HG02642 (cell line): Measurements from ENCODE around the gene SNRK.
"Not testable (repeated sequence)": the region's sequence is repeated elsewhere in the genome, so short reads cannot be mapped to it uniquely, and the experiment has no call there.

Source experiments
- ATAC-seq: cut with Tn5 transposase; IDR thresholded peaks from one replicate; pipeline ENCODE4 v1.9.1; 2021; ENCODE audit warnings: mild to moderate bottlenecking; ENCODE audit not compliant: unreplicated experiment, poor library complexity

Gene SNRK

DNA sequence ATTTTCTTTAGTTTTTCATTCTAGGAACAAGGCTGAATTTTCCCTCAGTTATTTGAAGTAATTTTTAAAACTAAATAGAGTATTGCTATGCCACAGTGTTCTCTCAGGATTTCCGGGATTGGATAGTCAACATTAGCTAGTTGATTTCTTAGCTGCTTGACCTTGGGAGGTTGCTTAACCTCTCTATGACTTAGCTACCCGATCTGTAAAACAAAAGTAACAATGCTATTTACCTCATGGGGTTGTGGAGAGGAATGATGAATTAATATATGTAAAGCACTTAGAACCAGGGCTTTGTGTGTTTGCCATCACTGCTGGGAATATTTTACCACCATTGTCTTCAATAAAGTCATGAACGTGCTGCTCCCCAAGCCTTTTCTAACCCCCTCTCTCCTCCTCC, 57.5 kb downstream of the SNRK start:
- ATAC-seq: no peak

DNA sequence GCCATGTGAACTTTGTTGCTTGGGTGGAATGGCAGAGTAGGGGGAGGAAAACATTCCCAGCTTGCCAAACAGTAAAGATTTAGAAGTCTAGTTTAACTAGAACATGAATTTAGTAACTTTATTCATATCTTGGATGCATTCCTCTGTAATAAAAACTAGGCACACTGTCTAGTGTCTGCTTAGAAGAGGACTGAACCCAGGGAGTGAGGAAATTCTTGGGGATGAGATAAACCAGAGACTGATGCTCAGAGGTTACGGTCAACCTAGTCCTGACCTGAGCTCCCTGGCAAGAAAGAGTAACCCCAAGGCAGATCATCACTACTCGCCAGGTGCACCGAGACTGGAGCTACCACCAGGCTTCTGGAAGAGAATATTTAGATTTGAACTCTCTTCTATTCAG, 58.2 kb downstream of the SNRK start:
- ATAC-seq: no peak

DNA sequence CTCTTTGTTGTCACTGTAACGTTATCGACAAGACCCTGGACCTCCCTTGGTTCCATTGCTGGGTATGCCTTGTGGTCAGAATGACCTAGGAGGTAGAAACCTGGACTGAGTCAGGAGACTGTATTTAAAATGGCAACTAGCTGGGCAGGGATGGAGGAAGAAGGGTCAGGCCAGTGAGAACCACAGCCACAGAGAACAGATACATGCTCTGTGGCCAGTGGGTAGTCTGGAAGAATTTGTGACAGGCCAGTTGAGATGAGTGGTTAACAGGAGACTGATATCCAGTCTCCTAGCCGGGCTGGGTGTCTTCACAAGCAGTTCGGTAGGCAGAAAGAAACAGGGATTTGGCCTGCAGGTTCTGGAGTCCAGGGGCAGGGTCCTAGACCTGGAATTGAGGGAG, 58.9 kb downstream of the SNRK start:
- no peak for ATAC-seq

DNA sequence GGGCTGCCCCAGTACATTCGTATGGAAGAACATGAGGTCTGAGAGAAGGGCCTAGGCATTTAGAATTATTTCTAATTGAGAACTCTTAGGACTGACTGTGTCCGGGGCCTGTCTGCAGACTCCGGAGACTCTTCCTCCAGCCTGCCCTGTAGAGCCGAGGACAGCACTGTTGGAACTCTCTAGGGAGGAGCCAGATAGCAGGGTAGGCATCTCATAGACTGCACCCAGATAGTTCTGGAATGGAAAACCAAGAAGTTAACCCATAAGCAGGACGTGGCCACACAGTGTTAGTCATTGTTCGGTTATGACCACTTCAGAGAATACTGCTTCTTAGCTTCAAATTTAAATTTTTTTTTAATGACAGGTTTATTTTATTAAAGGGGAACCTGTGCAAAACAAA, 59.5 kb downstream of the SNRK start:
- no peak for ATAC-seq

DNA sequence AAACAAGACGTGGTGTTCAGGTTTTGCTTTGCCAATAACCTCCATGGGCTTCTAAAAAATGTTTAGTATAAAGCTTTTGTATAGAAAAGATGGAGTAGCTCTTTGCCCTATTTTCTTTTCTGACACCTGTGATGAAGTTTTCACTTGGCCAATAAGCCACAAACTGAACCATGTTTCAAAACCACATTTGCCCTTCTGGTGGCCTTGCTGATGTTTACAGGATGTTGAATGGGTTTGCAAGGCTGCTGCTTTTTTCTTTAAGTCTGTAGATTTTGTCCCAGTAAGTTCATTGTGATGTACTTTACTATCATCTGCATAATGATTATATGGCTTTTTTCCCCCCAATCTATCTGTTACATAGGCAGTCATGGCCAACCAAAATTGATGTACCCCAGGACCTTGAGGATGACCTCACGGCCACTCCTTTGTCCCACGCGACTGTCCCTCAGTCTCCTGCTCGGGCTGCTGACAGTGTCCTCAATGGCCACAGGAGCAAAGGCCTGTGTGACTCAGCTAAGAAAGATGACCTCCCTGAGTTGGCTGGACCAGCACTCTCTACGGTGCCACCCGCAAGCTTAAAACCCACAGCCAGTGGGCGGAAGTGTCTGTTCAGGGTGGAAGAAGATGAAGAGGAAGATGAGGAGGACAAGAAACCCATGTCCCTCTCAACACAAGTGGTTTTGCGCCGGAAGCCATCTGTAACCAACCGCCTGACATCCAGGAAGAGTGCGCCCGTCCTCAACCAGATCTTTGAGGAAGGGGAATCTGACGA, 60.8 kb downstream of the SNRK start:
- ATAC-seq: no peak

DNA sequence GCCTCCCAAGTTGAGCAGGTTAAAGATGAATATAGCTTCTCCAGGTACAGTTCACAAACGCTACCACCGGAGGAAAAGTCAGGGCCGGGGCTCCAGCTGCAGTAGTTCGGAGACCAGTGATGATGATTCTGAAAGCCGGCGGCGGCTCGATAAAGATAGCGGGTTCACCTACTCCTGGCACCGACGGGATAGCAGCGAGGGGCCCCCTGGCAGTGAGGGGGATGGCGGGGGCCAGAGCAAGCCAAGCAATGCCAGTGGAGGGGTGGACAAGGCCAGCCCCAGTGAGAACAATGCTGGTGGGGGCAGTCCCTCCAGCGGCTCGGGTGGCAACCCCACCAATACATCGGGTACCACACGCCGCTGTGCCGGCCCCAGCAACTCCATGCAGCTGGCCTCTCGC, 61.4 kb downstream of the SNRK start:
- ATAC-seq: no peak

DNA sequence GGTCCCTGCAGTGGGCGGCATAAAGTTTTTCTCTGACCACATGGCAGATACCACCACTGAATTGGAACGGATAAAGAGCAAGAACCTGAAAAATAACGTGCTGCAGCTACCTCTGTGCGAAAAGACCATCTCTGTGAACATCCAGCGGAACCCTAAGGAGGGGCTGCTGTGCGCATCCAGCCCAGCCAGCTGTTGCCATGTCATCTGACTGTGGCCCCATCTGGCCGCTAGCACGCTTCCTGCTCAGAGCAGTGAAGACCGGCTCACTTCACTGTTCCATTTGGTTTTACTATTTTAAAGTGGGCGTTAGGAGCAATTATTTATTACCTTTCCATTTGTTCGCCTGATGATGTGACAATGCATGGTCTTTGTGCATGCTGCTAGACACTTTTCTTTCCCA, 62.0 kb downstream of the SNRK start:
- no peak for ATAC-seq

DNA sequence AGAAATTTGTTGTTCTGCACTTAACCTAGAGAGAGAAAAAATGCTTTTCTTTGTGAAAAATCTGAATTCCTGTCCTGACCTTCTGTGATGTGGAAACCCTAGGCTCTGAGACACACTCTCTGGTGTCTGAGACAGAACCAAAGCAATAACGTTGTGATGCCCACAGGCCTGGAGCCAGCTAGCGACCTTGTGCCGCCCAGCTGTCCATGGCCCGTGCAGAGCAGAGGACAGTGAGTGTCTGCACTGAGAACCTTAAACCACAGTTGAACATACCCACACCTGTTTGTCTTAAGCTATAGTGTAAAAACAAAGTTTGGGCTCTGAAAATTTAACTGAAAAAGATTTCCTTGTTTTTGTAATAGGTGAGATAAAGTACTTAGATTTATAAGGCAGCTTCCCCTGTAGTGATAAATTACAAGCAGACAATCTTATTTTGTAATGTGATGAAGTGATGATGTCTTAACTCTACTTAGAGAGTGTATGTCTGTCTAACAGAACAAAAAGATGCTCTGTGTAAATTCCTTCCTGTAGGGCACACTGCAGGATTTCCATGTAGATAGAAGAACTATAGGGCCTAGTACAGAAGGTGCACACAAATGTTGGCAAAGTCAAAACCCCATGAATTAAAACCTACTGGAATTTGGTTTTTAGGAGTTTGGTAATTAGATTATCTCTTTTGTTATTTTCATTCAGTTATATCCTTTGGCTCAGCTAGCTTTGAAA, 62.7 kb downstream of the SNRK start:
- no peak for ATAC-seq

DNA sequence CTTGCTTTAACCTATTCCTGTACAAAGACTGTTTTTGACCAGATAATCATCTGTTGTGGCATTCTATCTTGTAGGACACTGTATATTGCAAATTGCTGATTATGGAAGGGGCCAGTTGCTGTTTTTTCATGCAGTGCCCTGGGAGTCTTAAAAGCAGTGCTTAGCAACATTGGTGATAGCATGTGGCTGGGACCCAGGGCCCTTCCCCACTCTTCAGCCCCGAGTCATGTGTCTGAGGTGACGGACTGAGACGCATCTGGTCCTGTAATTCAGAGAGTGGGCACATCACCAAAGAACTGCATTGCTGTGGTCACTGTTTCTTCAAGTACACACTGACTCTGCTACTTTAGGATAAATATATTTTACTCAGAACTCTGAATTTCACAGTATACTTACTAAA, 63.4 kb downstream of the SNRK start:
- ATAC-seq: no peak

DNA sequence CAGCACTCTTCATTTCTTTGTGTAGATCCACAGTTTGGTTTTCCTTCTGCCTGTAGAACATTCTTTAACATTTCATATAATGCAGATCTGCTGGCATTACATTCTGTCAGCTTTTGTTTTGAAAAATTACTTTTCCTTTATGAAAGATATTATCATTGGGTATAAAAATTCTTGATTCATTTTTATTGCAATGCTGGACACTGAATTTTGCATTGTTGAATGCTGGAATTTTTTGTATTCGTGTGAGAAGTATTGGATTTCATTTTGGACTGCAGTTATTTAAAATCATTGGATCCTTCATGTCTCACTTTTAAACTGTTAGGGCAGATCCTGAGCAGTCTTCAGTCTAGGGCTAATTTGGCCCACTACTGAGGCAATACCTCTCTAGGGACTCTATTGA, 67.1 kb downstream of the SNRK start:
- no peak for ATAC-seq

DNA sequence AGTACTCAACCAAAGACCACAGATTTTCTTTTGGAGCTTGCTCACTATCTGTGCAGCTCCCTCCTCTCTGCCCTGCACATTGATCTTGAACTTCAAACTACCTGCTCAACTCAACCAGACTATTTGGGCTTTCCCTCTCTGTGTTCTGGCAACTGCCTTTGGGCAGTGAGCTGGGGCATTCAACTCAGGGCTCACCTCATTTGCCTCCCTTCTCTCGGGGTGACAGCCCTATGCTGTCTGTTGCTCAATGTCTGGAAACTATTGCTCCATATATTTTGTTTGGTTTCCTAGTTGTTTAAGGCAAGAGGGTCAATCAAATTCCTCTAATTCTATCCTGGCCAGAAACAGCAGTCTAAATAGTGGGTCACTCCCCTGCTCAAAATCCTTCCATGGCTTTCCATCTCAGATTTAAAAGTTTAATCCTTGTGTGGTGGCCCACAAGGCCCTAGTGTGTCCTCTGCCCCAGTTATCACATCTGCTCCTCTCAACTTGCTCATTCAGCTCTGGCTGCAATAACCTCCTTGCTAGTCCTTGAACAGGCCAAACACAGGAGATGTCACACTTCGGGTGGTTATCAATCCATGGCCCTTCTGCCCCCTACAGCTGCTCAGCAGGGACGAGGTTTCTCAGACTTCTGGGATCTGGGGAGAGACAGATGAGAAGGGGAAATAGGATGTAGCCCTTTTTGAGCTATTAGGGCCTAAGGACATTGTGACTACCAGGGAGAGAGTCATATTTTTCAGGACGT, 67.8 kb downstream of the SNRK start:
- no peak for ATAC-seq

DNA sequence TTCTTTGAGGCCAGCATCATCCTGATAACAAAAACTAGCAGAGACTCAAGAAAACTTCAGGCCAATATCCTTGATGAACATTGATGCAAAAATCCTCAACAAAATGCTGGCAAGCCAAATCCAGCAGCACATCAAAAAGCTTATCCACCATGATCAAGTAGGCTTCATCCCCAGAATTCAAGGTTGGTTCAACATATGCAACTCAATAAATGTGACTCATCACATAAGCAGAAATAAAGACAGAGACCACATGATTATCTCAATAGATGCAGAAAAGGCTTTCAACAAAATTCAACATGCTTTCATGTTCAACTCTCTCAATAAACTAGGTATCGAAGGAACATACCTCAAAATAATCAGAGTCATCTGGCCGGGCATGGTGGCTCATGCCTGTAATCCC, 69.7 kb downstream of the SNRK start:
- not testable (repeated sequence) for ATAC-seq

DNA sequence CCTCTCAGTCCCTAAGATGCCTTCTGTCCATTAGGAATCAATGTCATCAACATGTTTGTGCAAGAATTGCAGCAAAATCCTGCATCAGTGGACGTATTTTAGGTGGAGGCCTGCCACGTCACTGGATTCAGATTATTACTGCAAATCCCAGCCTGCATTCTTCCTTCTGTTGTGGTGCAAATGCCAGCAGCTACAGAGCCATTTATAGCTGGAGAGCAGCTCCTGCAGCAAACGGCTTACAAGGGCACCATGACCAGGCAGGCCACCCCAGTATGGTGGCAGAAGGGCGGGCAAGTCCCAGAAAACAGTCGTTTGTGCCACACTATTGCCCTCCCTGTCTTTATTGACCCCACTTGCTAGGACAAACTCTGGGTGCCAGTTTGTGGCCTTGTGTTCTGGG, 74.7 kb downstream of the SNRK start:
- ATAC-seq: no peak

DNA sequence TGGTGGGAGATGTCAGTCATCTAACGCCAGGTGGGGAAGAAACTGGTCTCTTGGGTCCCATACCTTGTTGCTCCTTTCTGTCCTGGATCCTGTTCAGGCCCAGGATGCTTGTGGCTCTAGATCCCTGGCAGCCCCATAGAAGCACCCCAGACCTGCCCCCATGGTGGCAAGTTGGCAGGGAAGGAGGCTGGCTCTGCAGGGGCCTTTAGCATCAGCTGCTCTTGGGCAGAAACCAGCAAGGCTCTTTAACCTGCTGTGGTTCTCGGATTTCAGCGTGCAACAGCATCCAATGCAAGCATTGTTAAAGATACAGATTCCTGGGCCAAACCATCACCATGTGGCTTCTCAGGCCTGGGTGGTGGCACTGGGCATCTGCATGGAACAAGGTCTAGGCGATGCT, 75.8 kb downstream of the SNRK start:
- no peak for ATAC-seq

DNA sequence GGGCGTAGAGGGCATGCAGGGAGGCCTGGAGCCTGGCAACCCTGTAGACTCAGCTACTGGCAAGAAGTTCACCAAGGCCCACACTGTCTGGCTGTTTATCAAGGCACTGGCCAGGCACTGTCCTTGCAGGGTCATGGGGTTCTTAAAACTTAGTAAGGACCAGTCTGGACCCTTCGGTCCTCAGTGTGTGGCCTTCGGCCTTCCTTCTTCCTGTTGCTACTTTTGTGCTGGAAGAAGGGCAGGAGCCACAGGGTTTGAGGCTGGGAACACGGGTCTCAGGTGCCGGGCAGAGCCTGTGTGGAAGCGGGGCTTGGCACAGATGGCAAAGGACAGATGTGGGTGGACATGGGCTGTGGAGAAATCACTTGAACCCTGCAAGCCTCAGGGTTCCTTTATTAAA, 76.6 kb downstream of the SNRK start:
- no peak for ATAC-seq

DNA sequence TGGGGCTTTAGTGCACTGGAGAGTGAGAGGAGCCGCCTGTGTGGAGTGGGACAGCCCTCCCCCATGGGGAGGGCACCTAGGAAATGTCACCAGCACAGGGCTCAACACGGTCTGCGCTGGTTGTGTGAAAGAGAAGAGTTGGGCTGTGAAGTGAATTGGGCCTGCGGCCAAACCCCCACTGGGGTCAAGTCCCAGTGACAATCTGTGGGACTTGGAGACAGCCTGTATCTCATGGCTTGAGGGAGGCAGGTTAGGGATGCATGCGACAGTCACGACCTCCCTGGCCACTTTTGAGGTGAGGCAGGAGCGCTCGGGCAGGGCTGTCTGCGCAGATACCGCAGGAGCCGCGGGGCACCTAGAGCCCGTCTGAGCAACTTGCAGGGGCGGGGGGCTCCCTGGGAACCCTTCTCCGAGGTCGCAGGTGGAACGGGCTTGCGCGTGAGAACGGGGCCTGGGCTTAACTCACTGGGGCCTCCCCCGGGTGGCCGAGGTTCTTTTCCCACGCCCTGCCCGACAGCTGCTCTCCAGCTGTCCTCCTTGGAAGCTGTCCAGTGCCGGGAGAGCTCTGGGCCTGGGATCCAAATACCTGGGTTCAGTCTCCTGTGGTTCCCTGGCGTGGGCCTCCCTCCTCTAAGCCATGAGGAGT, 77.4 kb downstream of the SNRK start:
- ATAC-seq: no peak

DNA sequence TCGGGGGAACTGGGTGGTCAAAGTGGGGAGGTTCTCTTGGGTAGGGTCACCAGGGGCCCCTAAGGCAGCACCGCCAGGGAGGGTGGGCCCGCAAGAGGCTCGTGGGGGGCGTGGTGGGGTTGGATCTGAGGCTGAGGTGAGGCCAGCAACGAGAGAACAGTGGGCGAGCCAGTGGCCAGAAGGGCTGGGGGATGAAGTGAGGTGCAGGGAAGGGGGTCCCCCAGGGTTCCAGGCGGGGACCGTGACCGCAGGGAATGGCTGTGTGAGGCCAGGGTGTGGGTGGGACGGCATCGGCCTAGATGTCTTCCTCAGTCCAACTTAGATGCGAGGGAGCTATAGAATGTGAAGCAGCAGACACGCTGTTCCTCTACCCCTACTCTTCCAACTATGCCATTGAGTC, 78.2 kb downstream of the SNRK start:
- ATAC-seq: no peak

DNA sequence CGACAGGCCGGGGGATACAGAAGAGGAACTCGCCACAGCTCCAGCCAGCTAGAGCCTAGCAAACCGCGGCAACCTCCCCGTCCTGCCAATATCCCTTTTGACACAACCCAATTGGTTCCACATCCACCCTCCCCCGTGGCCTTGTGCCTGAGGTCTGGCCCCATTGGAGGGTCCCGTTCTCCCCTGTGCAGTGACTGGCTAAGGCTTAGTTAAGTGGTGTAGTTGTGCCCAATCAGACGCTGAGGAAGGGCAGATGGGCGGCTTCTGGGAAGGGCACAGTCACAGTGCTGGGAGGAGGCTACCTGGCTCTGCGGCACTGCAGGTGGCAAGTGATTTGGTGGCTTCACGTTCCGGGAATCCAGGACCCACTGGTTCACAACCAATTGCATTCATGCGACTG, 78.6 kb downstream of the SNRK start:
- no peak for ATAC-seq

DNA sequence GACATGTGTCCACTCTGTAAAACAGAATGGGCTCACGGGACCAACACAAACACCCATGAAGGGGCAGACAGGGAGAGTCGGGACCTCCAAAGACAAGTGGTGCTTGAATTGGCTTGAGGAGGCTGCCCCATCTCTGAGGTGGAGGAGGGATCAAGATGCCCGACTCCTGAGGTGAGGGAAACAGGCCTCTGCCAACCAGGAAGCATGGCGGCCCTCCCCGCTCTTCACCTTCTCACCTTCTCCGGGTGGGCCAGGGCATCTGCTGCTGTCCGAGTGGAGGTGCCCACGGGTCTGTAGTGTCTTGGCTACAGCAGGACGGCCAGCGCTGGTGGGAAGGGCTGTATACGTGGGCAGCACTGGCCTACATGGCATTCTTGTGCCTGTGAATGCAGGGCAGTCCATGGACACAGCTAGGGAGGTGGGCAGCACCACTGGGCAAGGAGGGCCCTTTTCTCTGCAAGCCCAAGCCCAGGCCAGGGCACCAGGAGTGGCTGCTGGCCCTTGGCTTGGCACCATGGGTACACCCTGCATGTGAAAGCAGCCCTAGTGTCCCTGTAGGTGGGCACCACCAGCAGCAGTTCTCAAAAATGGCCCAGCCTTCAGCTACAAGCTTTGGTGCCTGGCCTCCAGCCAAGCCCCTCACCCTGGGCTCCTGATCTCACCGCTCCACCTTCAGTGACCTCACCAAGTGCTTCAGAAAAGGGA, 79.4 kb downstream of the SNRK start:
- no peak for ATAC-seq

DNA sequence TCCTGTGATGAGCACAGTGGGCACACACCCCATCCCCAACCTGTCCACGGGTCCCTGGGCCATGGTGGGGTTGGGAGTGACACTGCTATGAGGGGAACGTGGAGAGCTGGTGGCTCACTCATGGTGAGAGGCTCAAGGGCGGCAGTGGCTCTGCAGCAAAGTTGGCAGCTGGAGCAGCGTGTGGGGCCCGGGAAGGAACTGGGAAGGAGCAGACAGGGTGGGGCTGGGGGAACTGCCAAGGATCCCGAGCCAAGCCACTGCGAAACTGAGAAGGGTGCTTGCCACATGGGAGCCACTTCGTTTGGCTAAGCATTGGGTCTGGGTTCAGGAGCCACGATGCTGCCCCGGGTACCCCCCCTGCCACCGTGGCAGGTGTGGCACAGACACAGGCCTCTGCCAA, 80.1 kb downstream of the SNRK start:
- no peak for ATAC-seq
